ENCODE results near the gene VCP. TPM values are rescaled to one million over a fixed set of nuclear protein-coding genes. Genes with fewer than 3 reads are reported as not detected.

Gene VCP
- total RNA-seq, 4 donors from 2014 or later, result 160 to 254 (median 186) TPM

GRCh38 chr9:35071814-35072460, 488 bp downstream of the VCP start:
- H3K4me3 ChIP-seq, result peak overlapping the region; percentile 83 to 98 (median 94)
- peaks cover 12 to 41% (median 12%) of the 10 kb centered on the region in 3 donors for H3K36me3 ChIP-seq
- DNase-seq, result peak; percentile 48
- H3K4me1 ChIP-seq, result peaks cover 15 to 51% (median 36%) of the 10 kb centered on the region in 3 donors
- H3K9me3 ChIP-seq, result no peaks in the 10 kb centered on the region
- TF ChIP-seq CTCF (IDR thresholded peaks at IDR 0.05), result peak in 3 of 6 experiments; percentile 10 to 40 (median 24)
- peak in 2 of 4 donors; percentile 7 to 40 for TF ChIP-seq POLR2A (IDR thresholded peaks at IDR 0.05)
- intact Hi-C loops (cut with DNase I), result loop anchor here (10.0 kb wide), 1 partner anchor 77 kb away; no protein-coding TSS in a partner anchor
- 0% methylated on average over 4 to 9 of the region's 79 CpGs for WGBS, 2 donors
- H3K27ac ChIP-seq, result peak overlapping the region; percentile 99 to 100 (median 100)
- no peaks in the 10 kb centered on the region for H3K27me3 ChIP-seq

GRCh38 chr9:35070823-35071813, 1.3 kb downstream of the VCP start:
- H3K4me3 ChIP-seq, result peak overlapping the region; percentile 83 to 98 (median 94)
- H3K9me3 ChIP-seq, result no peaks in the 10 kb centered on the region
- H3K36me3 ChIP-seq, result peaks cover 16 to 41% (median 20%) of the 10 kb centered on the region in 3 donors
- 0 to 2% methylated on average over 17 to 20 of the region's 20 CpGs for WGBS, 2 donors
- no peaks in the 10 kb centered on the region for H3K27me3 ChIP-seq
- intact Hi-C loops (cut with DNase I), result loop anchor here (10.0 kb wide), 1 partner anchor 76 kb away; no protein-coding TSS in a partner anchor
- no peak for DNase-seq
- peak overlapping the region; percentile 99 to 100 (median 100) for H3K27ac ChIP-seq
- TF ChIP-seq CTCF (IDR thresholded peaks at IDR 0.05) (no peak), POLR2A (IDR thresholded peaks at IDR 0.05) (no peak)
- H3K4me1 ChIP-seq, result peaks cover 15 to 53% (median 36%) of the 10 kb centered on the region in 3 donors

- WGBS, 2 donors, result 67 to 82% methylated on average over 4 of the region's 4 CpGs
- peaks cover 31 to 45% (median 41%) of the 10 kb centered on the region in 3 donors for H3K36me3 ChIP-seq
- no peak for DNase-seq
- TF ChIP-seq POLR2A (IDR thresholded peaks at IDR 0.05) (no peak), CTCF (IDR thresholded peaks at IDR 0.05) (no peak)
- intact Hi-C loops (cut with DNase I), result no loop called here
- no peak overlapping the region for H3K27ac ChIP-seq
- no peaks in the 10 kb centered on the region for H3K27me3 ChIP-seq
- no peak overlapping the region for H3K4me3 ChIP-seq
- H3K4me1 ChIP-seq, result peaks cover 15 to 53% (median 36%) of the 10 kb centered on the region in 3 donors
- H3K9me3 ChIP-seq, result no peaks in the 10 kb centered on the region
Measured at GRCh38 chr9:35069020-35069419, 3.4 kb downstream of the VCP start.

- Histone ChIP-seq H3K9me3 (no peaks in the 10 kb centered on the region), H3K4me1 (peaks cover 15 to 47% (median 33%) of the 10 kb centered on the region in 3 donors), H3K36me3 (peaks cover 47 to 65% (median 61%) of the 10 kb centered on the region in 3 donors), H3K27me3 (no peaks in the 10 kb centered on the region), H3K27ac (no peak overlapping the region), H3K4me3 (no peak overlapping the region)
- TF ChIP-seq POLR2A (IDR thresholded peaks at IDR 0.05) (no peak), CTCF (IDR thresholded peaks at IDR 0.05) (no peak)
- no peak for DNase-seq
- intact Hi-C loops (cut with DNase I), result no loop called here
- WGBS, 2 donors, result 100% methylated on average over 1 of the region's 1 CpG
Measured at GRCh38 chr9:35067056-35067455, 5.4 kb downstream of the VCP start.
